NB4 (cell line): ENCODE results near the gene JMJD8.

Source experiments
- CTCF ChIP-seq: IDR thresholded peaks from one replicate; pipeline ENCODE4 v1.5.1; 2012; ENCODE audit warnings: low read depth, low read length
- POLR2A ChIP-seq: IDR thresholded peaks from 2 replicates; pipeline ENCODE4 v1.6.1; 2011; ENCODE audit warnings: mild to moderate bottlenecking; ENCODE audit not compliant: insufficient read length; ENCODE audit errors: extremely low read depth

GRCh38 chr16:684071-684794 is at the start of gene JMJD8:
- TF ChIP-seq CTCF (no peak), POLR2A (peak; percentile 75)
